Body of pancreas (tissue), 4 donors: ENCODE results near the gene MSANTD3. TPM values are rescaled to one million over a fixed set of nuclear protein-coding genes. Genes with fewer than 3 reads are reported as not detected.

Source experiments
- ATAC-seq: fragments of 150-250 bp; one replicate; pipeline ENCODE4 v1.9.1; 2016
- DNase-seq, 4 donors: peaks; one replicate each; pipeline ENCODE4 v3.0.0-alpha.2; 2019
- H3K27ac ChIP-seq, 4 donors: fragments of 200-600 bp; sonication (generic); 1 replicate in 3 of 4; 2 replicates in 1 of 4; pipeline versions ENCODE4 v1.5.1 to v1.6.1; 2016 to 2019; ENCODE audit warnings: mild to moderate bottlenecking in 1 of 4, mixed read lengths in 1 of 4, moderate library complexity in 1 of 4
- H3K27me3 ChIP-seq, 2 donors: fragments of 200-600 bp; sonication (generic); one replicate each; pipeline ENCODE4 v1.6.0; 2016; ENCODE audit warnings: mild to moderate bottlenecking in 1 of 2
- H3K36me3 ChIP-seq, 2 donors: fragments of 200-600 bp; sonication (generic); replicated peaks in 1 of 2; 2 replicates each; pipeline ENCODE4 v1.5.1; 2016; ENCODE audit warnings: low read depth in 2 of 2; ENCODE audit not compliant: insufficient read depth in 1 of 2
- H3K4me1 ChIP-seq: fragments of 200-600 bp; sonication (generic); one replicate; pipeline ENCODE4 v1.6.0; 2016
- H3K4me3 ChIP-seq, 2 donors: fragments of 200-600 bp; sonication (generic); 1 replicate in 1 of 2; 2 replicates in 1 of 2; pipeline ENCODE4 v1.5.1; 2016 to 2019
- H3K9me3 ChIP-seq, 3 donors: fragments of 200-600 bp; sonication (generic); 1 replicate in 2 of 3; 2 replicates in 1 of 3; pipeline ENCODE4 v1.5.1; 2016
- CTCF ChIP-seq, 7 experiments: fragments of 450-650 bp in 4 of 7; fragments of 200-600 bp in 3 of 7; sonication (generic) in 3 of 7; IDR thresholded peaks; one replicate each; pipeline ENCODE4 v1.5.1; 2016 to 2019; ENCODE audit warnings: antibody characterized with exemption in 7 of 7
- POLR2A ChIP-seq, 3 donors: fragments of 450-650 bp; IDR thresholded peaks; one replicate each; pipeline ENCODE4 v1.6.1; 2016; ENCODE audit warnings: antibody characterized with exemption in 3 of 3, mild to moderate bottlenecking in 2 of 3
- WGBS, 2 donors: methylation state at CpG; one replicate each; pipeline ENCODE4 v1.1.5; 2017; 5-methylcytosine and 5-hydroxymethylcytosine counted together
- intact Hi-C: fragments of 100-400 bp; cut with DNase I; formaldehyde crosslinking; loops from one replicate; pipeline ENCODE4 v1.15.1; 2023
- total RNA-seq, 2 donors: library from RNA; depleted of rRNA; stranded (reverse); fragments of >200 nt; gene quantifications; one replicate each; pipeline ENCODE4 v1.1.0, GENCODE V29; 2016

The MSANTD3 gene
- total RNA-seq, 2 donors from 2014 or later: 8.8 to 21.8 TPM

- Histone ChIP-seq H3K9me3 (no peaks in the 10 kb centered on the region), H3K36me3 (no peaks in the 10 kb centered on the region), H3K27me3 (peaks cover 0 to 4% of the 10 kb centered on the region in 2 donors), H3K4me1 (peaks cover 10% of the 10 kb centered on the region), H3K4me3 (peak overlapping the region in 1 of 2 donors; percentile 43), H3K27ac (no peak overlapping the region)
- DNase-seq: no peak
- intact Hi-C loops: no loop called here
- ATAC-seq: no peak
- TF ChIP-seq POLR2A (IDR thresholded peaks at IDR 0.05) (no peak), CTCF (IDR thresholded peaks at IDR 0.05) (no peak)
- 33 to 49% methylated on average over 22 to 25 of the region's 26 CpGs for WGBS, 2 donors
These were observed 47.4 kb downstream of the MSANTD3 start for GRCh38 chr9:100474082-100474923.

- H3K36me3 ChIP-seq: no peaks in the 10 kb centered on the region
- peaks cover 10% of the 10 kb centered on the region for H3K4me1 ChIP-seq
- WGBS, 2 donors: 95 to 100% methylated on average over 4 of the region's 4 CpGs
- intact Hi-C loops: no loop called here
- H3K27ac ChIP-seq: no peak overlapping the region
- no peak for DNase-seq
- TF ChIP-seq CTCF (IDR thresholded peaks at IDR 0.05): no peak
- no peak for TF ChIP-seq POLR2A (IDR thresholded peaks at IDR 0.05)
- no peaks in the 10 kb centered on the region for H3K9me3 ChIP-seq
- no peak overlapping the region for H3K4me3 ChIP-seq
- ATAC-seq: no peak
- H3K27me3 ChIP-seq: peaks cover 0 to 4% of the 10 kb centered on the region in 2 donors
These were observed 48.0 kb downstream of the MSANTD3 start for GRCh38 chr9:100474924-100475276.

- ATAC-seq: no peak
- Histone ChIP-seq H3K27ac (no peak overlapping the region), H3K9me3 (no peaks in the 10 kb centered on the region), H3K4me1 (peaks cover 10% of the 10 kb centered on the region), H3K4me3 (no peak overlapping the region), H3K36me3 (no peaks in the 10 kb centered on the region), H3K27me3 (peaks cover 0 to 4% of the 10 kb centered on the region in 2 donors)
- DNase-seq: no peak
- intact Hi-C loops: no loop called here
- TF ChIP-seq POLR2A (IDR thresholded peaks at IDR 0.05) (no peak), CTCF (IDR thresholded peaks at IDR 0.05) (no peak)
- WGBS, 2 donors: 91 to 93% methylated on average over 4 of the region's 4 CpGs
These were observed 50.3 kb downstream of the MSANTD3 start for GRCh38 chr9:100477241-100477640.

GRCh38 chr9:100478192-100478591, 51.2 kb downstream of the MSANTD3 start:
- no peaks in the 10 kb centered on the region for H3K36me3 ChIP-seq
- WGBS, 2 donors: 91 to 96% methylated on average over 6 of the region's 6 CpGs
- no peak for ATAC-seq
- H3K4me1 ChIP-seq: peaks cover 7% of the 10 kb centered on the region
- DNase-seq: no peak
- TF ChIP-seq CTCF (IDR thresholded peaks at IDR 0.05) (no peak), POLR2A (IDR thresholded peaks at IDR 0.05) (no peak)
- H3K27ac ChIP-seq: no peak overlapping the region
- peaks cover 0 to 4% of the 10 kb centered on the region in 2 donors for H3K27me3 ChIP-seq
- no peak overlapping the region for H3K4me3 ChIP-seq
- intact Hi-C loops: no loop called here
- no peaks in the 10 kb centered on the region for H3K9me3 ChIP-seq

GRCh38 chr9:100479820-100480219, 52.9 kb downstream of the MSANTD3 start:
- TF ChIP-seq POLR2A (IDR thresholded peaks at IDR 0.05) (no peak), CTCF (IDR thresholded peaks at IDR 0.05) (no peak)
- H3K27me3 ChIP-seq: peaks cover 0 to 1% of the 10 kb centered on the region in 2 donors
- ATAC-seq (no peak), DNase-seq (no peak)
- intact Hi-C loops: no loop called here
- H3K27ac ChIP-seq: no peak overlapping the region
- no peak overlapping the region for H3K4me3 ChIP-seq
- no peaks in the 10 kb centered on the region for H3K36me3 ChIP-seq
- no peaks in the 10 kb centered on the region for H3K4me1 ChIP-seq
- WGBS, 2 donors: 62% methylated on average over 2 of the region's 2 CpGs
- no peaks in the 10 kb centered on the region for H3K9me3 ChIP-seq
